Astrocyte (in vitro differentiated cells and primary cell): ENCODE results near the gene ARMC7.

Source experiments
- CTCF ChIP-seq: IDR thresholded peaks from 2 replicates; pipeline ENCODE4 v1.5.1; 2011; ENCODE audit warnings: low read depth, mild to moderate bottlenecking, inconsistent platforms, low read length, moderate library complexity; ENCODE audit not compliant: insufficient read depth
- EZH2 ChIP-seq: IDR thresholded peaks from 2 replicates; pipeline ENCODE4 v1.6.1; 2012; ENCODE audit warnings: mild to moderate bottlenecking, low read length, inconsistent platforms; ENCODE audit not compliant: insufficient read depth

DNA sequence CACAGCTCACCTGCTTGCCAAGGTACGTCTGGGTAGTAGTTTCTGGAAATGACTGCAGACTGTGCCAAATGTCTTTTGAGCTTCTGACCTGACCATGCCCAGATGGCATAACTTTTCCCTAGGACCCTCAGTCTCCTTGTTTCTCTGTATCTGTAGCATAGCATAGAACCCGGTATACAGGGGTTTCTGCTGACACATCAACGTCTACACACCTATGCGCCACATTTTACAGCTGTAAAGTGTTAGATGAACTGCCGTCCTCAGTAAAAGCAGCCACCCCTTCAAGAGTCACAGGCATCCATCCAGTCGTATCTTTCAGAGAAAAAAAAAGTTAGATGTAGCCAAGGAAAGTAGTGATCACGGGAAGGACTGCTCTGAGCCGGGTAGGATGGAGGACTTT, 45.3 kb upstream of the ARMC7 start:
- TF ChIP-seq CTCF (no peak), EZH2 (no peak)
